Mammary epithelial cell (primary cell): ENCODE results near the gene NACC2.

ENCODE experiments used
- EZH2 ChIP-seq: IDR thresholded peaks from 2 replicates; pipeline ENCODE4 v1.6.1; 2012; ENCODE audit warnings: low read length, inconsistent platforms, borderline replicate concordance
- TF ChIP-seq, protein P1 (sequence below), 2 donors: IDR thresholded peaks in 1 of 2; conservative IDR thresholded peaks in 1 of 2; 2 replicates each; pipeline ENCODE4 v1.5.1; 2011 to 2012; ENCODE audit warnings: inconsistent platforms in 2 of 2, low read length in 2 of 2, mild to moderate bottlenecking in 2 of 2, control low read depth in 1 of 2, low read depth in 1 of 2; ENCODE audit not compliant: insufficient read depth in 1 of 2; ENCODE audit errors: extremely low read depth in 1 of 2

DNA sequence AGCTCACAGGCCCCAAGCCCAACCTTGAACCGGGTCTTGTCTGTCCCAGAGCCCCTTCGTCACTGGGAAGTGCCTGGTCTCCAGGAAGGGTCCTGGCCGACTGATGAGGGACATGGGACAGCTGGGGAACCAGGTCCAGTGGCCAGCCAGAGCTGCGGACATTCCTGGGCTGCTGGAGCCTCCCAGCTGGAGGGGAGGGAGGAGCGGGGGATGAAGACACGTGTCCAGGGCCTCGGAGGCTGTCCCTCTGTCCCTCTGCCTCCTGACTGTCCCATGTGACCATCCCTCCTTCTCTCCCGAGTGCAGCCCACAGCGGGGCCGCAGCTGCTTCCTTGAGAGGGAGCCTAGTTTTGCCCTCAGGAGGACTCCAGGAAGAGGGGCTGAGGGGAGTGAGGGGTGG lies 92.2 kb downstream of the NACC2 start:
- TF ChIP-seq, protein P1, sequence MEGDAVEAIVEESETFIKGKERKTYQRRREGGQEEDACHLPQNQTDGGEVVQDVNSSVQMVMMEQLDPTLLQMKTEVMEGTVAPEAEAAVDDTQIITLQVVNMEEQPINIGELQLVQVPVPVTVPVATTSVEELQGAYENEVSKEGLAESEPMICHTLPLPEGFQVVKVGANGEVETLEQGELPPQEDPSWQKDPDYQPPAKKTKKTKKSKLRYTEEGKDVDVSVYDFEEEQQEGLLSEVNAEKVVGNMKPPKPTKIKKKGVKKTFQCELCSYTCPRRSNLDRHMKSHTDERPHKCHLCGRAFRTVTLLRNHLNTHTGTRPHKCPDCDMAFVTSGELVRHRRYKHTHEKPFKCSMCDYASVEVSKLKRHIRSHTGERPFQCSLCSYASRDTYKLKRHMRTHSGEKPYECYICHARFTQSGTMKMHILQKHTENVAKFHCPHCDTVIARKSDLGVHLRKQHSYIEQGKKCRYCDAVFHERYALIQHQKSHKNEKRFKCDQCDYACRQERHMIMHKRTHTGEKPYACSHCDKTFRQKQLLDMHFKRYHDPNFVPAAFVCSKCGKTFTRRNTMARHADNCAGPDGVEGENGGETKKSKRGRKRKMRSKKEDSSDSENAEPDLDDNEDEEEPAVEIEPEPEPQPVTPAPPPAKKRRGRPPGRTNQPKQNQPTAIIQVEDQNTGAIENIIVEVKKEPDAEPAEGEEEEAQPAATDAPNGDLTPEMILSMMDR (conservative IDR thresholded peaks at IDR 0.05 in 1 of 2, IDR thresholded peaks at IDR 0.05 in 1 of 2; ENCODE audit: extremely low read depth in 1 of 2, insufficient read depth in 1 of 2, low read depth in 1 of 2, low read length in 2 of 2) = no peak
- TF ChIP-seq EZH2 = no peak
